Measurements from ENCODE around the gene CCL8.

Gene CCL8

DNA sequence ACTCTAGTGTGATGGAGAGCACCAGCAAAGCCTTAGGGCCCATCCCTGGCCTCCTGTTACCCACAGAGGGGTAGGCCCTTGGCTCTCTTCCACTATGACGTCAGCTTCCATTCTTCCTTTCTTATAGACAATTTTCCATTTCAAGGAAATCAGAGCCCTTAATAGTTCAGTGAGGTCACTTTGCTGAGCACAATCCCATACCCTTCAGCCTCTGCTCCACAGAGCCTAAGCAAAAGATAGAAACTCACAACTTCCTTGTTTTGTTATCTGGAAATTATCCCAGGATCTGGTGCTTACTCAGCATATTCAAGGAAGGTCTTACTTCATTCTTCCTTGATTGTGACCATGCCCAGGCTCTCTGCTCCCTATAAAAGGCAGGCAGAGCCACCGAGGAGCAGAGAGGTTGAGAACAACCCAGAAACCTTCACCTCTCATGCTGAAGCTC is at the start of gene CCL8:
TSS of gene CCL8 (plus strand) at position 397 of the 445 bp plus-strand sequence. CDS start 67 bp downstream, outside the sequence.
- DNase-seq (ENCODE audit: low read depth in 1 of 2, low spot score in 1 of 2) = no peak

DNA sequence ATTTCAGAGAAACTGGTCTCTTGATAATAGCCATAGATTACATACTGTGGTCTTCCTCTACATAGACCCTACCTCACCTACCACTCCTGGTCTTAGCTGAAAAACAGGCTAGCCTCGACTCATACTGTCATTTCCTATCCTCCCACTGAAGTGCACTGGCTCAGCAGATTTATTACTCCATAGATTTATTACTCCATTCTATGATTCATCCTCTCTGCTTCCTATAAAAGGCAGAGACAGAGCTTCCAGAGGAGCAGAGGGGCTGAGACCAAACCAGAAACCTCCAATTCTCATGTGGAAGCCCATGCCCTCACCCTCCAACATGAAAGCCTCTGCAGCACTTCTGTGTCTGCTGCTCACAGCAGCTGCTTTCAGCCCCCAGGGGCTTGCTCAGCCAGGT is 49.3 kb upstream of the CCL8 start, which contains the start of gene CCL7:
TSS of gene CCL7 (plus strand) at position 253 of the 400 bp plus-strand sequence. CDS start at position 323, 70 bp downstream.
- DNase-seq (ENCODE audit: low read depth in 1 of 2, low spot score in 1 of 2) = no peak

DNA sequence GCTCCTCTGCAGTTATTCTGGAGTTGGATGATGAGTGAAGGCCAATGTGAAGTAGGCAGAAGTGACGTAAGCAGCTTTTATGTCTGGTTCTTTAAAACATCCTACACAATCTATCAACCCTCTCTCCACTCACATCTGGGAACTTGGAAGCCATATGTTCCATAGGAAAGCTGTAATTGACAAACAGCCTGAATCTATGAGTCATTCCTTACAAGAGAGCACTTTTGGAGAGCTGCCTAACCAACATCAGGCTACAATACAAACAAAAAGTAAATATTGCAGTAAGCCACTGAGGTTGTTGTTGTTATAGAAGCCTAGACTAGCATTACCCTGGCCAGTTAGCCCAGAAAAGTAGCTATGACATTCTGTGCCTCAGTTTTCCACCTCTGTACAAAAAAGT is 43.4 kb upstream of the CCL8 start:
- DNase-seq (ENCODE audit: low read depth in 1 of 2, low spot score in 1 of 2) = no peak

DNA sequence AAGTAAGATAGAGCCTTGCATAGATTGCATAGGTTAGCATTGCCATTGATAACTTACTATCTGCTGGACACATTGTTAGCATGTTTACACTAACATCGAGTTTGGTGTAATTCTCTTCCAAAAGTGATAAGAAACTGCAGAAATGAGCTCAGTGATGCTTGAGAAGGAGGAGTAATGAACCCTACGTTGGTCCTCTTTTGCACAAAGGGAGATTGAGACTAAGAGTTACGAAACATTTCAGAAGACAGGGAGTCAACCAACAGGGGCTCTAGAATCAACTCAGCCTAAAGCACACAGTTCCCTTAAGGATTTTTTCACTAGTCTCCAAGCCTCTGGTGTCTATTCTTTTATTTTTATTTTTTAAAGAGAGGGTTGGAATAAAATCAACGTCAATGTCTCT is 42.4 kb upstream of the CCL8 start:
- DNase-seq (ENCODE audit: low read depth in 1 of 2, low spot score in 1 of 2) = no peak

DNA sequence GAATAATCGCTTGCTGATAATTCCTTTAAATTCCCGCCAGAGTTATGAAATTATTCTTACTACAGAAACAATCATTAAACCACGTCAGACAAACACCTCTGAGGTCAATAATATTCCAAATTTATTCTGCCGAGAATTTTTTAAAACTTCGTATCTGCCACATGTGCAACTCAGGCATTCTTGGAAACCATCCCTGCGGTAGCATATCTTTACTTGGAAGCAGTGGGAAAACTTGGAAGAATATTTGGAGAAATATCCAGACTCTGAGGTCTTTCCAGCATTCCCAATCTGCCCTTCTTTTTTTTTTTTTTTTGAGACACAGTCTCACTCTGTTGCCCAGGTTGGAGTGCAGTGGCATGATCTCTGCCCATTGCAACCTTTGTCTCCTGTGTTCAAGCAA is 35.7 kb upstream of the CCL8 start:
- no peak for DNase-seq (ENCODE audit: low read depth in 1 of 2, low spot score in 1 of 2)

DNA sequence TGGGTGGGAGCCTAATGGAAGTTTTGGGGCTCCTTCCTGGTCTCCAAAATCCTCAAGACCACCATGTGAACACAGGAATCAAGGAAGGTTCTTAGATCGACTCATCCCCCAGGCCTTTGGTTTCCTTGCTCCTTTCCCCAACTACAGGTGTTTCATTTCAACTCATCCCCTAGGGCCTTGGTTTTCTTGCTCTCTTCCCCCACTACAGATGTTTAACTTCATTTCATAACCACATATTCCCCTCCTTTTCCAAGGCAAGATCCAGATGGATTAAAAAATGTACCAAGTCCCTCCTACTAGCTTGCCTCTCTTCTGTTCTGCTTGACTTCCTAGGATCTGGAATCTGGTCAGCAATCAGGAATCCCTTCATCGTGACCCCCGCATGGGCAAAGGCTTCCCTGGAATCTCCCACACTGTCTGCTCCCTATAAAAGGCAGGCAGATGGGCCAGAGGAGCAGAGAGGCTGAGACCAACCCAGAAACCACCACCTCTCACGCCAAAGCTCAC is 33.9 kb upstream of the CCL8 start, which contains the start of gene CCL11:
TSS of gene CCL11 (plus strand) at position 457 of the 507 bp plus-strand sequence. CDS start 67 bp downstream, outside the sequence.
- no peak for DNase-seq (ENCODE audit: low read depth in 1 of 2, low spot score in 1 of 2)

- DNase-seq (ENCODE audit: low read depth in 1 of 2, low spot score in 1 of 2) = no peak
These were observed 31.4 kb upstream of the CCL8 start for GRCh38 chr17:34287875-34288274.

GRCh38 chr17:34290586-34290985 is 28.6 kb upstream of the CCL8 start:
- no peak for DNase-seq (ENCODE audit: low read depth in 1 of 2, low spot score in 1 of 2)

DNA sequence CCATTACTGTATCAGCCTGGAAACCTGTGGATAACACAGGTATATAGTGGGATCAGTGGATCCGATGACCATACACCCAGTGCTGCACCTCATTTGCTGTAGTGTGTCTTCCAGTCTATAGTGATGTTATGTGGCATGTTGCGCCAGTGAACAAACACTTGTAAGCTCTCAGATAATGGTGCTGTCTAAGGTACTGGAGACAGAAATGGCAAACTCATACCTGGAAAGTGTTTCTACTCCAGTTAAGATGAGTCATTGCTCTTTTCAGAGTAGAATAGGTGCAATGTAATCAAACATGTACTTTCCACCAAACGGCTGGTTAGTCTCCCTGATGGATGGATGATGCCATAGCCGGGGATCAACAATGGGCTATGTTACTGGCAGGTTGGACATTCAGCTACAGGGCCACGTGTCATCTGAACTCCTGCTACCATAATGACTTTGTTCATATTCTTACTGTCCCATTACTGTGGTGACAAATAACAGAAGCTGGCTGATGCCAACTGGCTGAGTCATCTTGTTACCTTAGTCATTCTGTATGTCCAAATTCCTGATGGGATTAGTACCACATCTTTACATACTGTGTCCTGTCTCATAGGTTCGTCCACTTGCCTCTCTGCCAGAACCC is 27.4 kb upstream of the CCL8 start:
- no peak for DNase-seq (ENCODE audit: low read depth in 1 of 2, low spot score in 1 of 2)

GRCh38 chr17:34299027-34299426 is 20.2 kb upstream of the CCL8 start:
- DNase-seq (ENCODE audit: low read depth in 1 of 2, low spot score in 1 of 2) = no peak

DNA sequence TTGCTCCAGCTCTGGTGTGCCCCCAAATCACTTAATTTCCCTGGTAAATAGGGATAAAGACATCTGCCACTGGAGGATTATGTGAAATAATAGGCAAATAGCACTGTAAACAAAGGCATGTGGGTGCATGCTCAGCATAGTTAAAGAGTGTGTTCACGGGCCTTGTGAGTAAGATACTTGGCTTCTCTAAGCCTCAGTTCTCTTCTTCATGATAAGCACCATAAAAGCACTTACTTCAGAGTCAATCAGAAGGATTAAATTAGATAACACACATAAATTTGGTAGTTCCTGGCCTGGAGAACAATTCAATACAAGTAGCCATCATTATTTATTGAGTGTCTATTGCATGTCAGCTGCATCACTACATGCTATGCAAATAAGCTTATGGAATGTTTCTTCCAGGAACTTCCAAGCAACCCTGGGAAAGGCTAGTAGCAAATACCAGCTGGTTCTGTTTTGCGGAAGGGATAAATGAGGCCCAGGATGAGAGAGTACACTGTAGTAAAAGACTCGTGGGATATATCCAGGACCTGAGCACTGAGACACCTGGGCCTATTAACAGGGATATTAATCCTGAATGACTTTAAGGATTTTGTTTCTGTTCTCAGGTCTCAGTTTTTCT is 19.2 kb upstream of the CCL8 start:
- DNase-seq (ENCODE audit: low read depth in 1 of 2, low spot score in 1 of 2) = no peak

- DNase-seq (ENCODE audit: low read depth in 1 of 2, low spot score in 1 of 2) = no peak
These were observed 18.4 kb upstream of the CCL8 start for GRCh38 chr17:34300652-34301370.

DNA sequence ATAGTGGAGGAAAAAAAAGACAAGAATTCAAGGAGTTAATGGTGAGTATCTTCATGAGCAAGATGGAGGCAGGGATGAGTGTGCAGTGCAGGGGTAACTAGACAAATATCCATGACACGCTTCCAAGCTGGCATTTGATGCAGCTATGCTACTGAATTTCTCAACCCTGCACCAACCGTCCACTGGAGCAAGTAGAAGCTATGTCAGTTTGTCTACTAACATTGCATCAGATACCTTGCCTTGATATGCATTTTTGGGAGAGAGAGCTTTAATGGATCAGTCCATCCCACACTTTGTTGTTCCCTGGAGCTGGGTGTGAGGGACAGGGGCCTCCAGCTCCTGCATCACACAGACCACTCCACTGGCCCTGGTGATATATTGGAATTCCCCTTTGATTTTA is 17.2 kb upstream of the CCL8 start:
- DNase-seq (ENCODE audit: low read depth in 1 of 2, low spot score in 1 of 2) = no peak

DNA sequence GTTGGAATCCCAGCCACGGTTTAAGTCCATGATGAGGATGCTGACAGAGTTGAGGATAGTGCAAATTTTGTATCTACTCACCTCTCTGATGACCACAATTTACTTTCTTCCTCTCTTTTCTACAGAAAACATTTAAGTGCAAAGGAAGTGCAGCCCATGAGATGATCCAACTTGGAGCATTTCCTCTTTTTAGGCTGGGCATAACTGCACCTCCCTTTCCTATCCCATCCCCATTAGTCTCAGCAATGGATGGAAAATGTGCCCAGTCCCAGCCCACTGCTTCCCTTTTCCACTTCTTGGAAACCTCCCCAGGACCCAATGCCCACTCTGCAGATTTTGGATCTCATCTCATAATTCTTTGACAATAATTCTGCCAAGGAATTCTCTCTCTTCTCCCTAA is 16.6 kb upstream of the CCL8 start:
- DNase-seq (ENCODE audit: low read depth in 1 of 2, low spot score in 1 of 2) = no peak

DNA sequence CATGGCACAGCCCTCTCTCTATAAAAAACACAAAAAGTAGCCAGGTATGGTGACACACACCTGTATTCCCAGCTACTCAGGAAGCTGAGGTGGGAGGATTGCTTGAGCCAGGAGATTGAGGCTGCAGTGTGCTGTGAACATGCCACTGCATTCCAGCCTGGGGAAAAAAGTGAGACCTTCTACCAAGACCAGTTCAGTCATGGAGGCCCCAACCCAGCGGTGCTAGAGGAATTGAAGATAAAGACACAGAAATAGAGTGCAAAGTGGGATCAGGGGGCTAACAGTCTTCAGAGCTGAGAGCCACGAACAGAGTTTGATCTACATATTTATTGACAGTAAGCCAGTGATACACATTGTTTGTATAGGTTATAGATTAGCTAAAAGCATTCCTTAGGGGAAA is 15.6 kb upstream of the CCL8 start:
- no peak for DNase-seq (ENCODE audit: low read depth in 1 of 2, low spot score in 1 of 2)

GRCh38 chr17:34305061-34305460 is 14.2 kb upstream of the CCL8 start:
- DNase-seq (ENCODE audit: low read depth in 1 of 2, low spot score in 1 of 2) = no peak

- no peak for DNase-seq (ENCODE audit: low read depth in 1 of 2, low spot score in 1 of 2)
These were observed 13.6 kb upstream of the CCL8 start for GRCh38 chr17:34305606-34306005.

- DNase-seq (ENCODE audit: low read depth in 1 of 2, low spot score in 1 of 2) = no peak
These were observed 12.8 kb upstream of the CCL8 start for GRCh38 chr17:34306466-34306865.

DNA sequence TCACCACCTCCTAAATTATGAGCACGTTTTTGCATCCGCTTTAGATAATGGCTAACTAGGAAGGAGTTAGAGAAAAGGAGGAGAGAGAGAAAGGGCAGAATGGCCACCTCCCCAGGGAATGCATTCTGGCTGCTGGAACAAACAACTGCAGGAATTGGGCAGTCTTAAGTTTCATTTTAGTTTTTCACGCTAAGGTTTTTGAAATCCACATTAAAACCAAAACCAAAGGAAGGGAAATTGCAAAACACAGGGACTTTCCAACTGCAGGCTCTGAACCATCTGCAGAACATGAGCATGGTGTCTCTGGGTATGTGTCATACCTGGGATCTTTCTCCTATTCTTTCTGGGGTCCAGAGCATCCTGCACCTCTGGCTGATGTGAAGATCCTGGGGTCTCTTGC is 12.1 kb upstream of the CCL8 start:
- DNase-seq (ENCODE audit: low read depth in 1 of 2, low spot score in 1 of 2) = no peak

- no peak for DNase-seq (ENCODE audit: low read depth in 1 of 2, low spot score in 1 of 2)
These were observed 10.9 kb upstream of the CCL8 start for GRCh38 chr17:34308371-34308770.

DNA sequence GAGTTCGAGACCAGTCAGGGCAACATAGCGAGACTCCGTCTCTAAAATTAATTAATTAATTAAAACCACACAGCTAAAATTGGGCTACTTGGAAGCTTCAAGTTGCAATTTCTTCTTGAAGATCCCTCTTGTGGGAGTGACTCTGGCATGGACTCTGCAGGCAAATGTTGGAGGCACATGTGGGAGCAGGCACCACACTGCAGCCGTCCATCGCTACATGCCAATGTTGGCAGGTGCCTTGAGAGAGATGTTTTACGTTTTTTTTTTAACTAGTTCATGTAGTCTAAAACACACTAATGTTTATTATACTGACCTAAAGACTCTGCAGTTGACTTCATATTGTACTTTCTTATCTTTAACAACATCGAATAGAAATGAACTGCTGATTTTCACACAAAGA is 7.9 kb upstream of the CCL8 start:
- DNase-seq (ENCODE audit: low read depth in 1 of 2, low spot score in 1 of 2) = no peak

DNA sequence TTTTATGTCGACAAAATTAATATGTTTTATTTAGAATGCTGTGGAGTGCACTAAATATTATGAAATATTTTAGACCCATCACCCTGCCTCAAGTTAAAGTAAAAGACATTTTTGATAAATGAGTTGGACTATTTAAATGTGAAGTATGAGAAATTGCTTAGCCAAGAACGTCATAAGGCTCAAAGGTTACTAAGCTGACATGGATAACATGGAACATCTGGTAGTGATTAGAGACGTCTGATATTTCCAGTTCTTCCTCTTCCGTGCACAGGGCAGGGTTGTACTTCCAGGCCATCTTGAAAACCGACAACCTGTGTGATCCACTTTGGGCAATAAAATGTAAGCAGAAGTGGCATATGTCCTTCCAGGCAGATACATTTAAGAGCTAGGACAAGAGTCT is 7.2 kb upstream of the CCL8 start:
- DNase-seq (ENCODE audit: low read depth in 1 of 2, low spot score in 1 of 2) = no peak

Data from activated T-helper 1 cell treated with anti-CD3 and anti-CD28 coated beads, Interleukin-2, amount 50 U/mL, for 16 hours (primary cell).